H1 (cell line): Measurements from ENCODE around the gene MYO1D. TPM values are rescaled to one million over a fixed set of nuclear protein-coding genes. Genes with fewer than 3 reads are reported as not detected.

Source experiments
- CTCF ChIA-PET: fragments of 300-600 bp; sonication (Branson Sonifier 250); formaldehyde crosslinking; loops from one replicate; lab custom pipeline; 2021; ENCODE audit not compliant: partially characterized antibody; lab: Charles Lee
- POLR2A ChIA-PET: fragments of 300-600 bp; sonication (Branson Sonifier 250); formaldehyde crosslinking; loops from one replicate; lab custom pipeline; 2021; ENCODE audit warnings: inconsistent platforms; ENCODE audit not compliant: partially characterized antibody; lab: Charles Lee
- DNase-seq, 2 experiments: peaks; one replicate each; pipeline versions ENCODE4 v3.0.0 to v3.0.0-alpha.2; 2010 to 2022; ENCODE audit warnings: low spot score in 2 of 2, low read depth in 1 of 2, mixed read lengths in 1 of 2
- FAIRE-seq: peaks from 2 replicates; lab custom pipeline; 2011; peaks lifted over from hg19 to GRCh38; lab: Jason Lieb, UNC
- H2AFZ ChIP-seq: 2 replicates; pipeline ENCODE4 v1.8.1; 2012; ENCODE audit warnings: low read length, inconsistent platforms
- H2AK5ac ChIP-seq: 2 replicates; pipeline ENCODE4 v1.6.1; 2013; ENCODE audit warnings: low read depth, low read length
- H2BK120ac ChIP-seq: replicated peaks from 2 replicates; pipeline ENCODE3; 2013; ENCODE audit warnings: low read depth, low read length, inconsistent platforms
- H2BK12ac ChIP-seq: 2 replicates; pipeline ENCODE4 v1.6.1; 2013; ENCODE audit warnings: low read depth, low read length
- H2BK15ac ChIP-seq: 2 replicates; pipeline ENCODE4 v1.6.1; 2013; ENCODE audit warnings: low read length
- H2BK20ac ChIP-seq: 2 replicates; pipeline ENCODE4 v1.6.1; 2013; ENCODE audit warnings: low read length
- H2BK5ac ChIP-seq: 2 replicates; pipeline ENCODE4 v1.6.1; 2013; ENCODE audit warnings: low read depth, low read length
- H3K14ac ChIP-seq: 2 replicates; pipeline ENCODE4 v1.6.1; 2013; ENCODE audit warnings: inconsistent platforms; ENCODE audit not compliant: insufficient read length
- H3K18ac ChIP-seq: 2 replicates; pipeline ENCODE4 v1.6.1; 2013; ENCODE audit warnings: low read length; ENCODE audit errors: extremely low read depth
- H3K23ac ChIP-seq: 2 replicates; pipeline ENCODE4 v1.6.1; 2013; ENCODE audit warnings: inconsistent platforms; ENCODE audit not compliant: insufficient read length
- H3K23me2 ChIP-seq: 2 replicates; pipeline ENCODE4 v1.6.1; 2013; ENCODE audit warnings: low read depth, low read length
- H3K27ac ChIP-seq: 2 replicates; pipeline ENCODE4 v1.6.1; 2011; ENCODE audit warnings: low read depth, low read length, inconsistent platforms
- H3K27me3 ChIP-seq, 4 experiments: replicated peaks in 1 of 4; 1 replicate in 1 of 4; 2 replicates in 3 of 4; pipeline versions ENCODE4 v1.6.1 to v1.8.1; 2011 to 2013; ENCODE audit warnings: low read length in 3 of 4, mild to moderate bottlenecking in 3 of 4, inconsistent platforms in 2 of 4, mixed read lengths in 2 of 4, moderate library complexity in 1 of 4; ENCODE audit not compliant: control insufficient read depth in 3 of 4, insufficient read depth in 3 of 4; ENCODE audit errors: extremely low read depth in 1 of 4
- H3K36me3 ChIP-seq, 4 experiments: 2 replicates each; pipeline versions ENCODE4 v1.6.1 to v1.8.1; 2011 to 2013; ENCODE audit warnings: mild to moderate bottlenecking in 4 of 4, low read length in 3 of 4, moderate library complexity in 2 of 4, control low read depth in 1 of 4, inconsistent platforms in 1 of 4; ENCODE audit not compliant: insufficient read depth in 4 of 4, control insufficient read depth in 2 of 4
- H3K4ac ChIP-seq: replicated peaks from 2 replicates; pipeline ENCODE3; 2013; ENCODE audit warnings: low read length, low read depth, mixed read lengths, inconsistent platforms; ENCODE audit not compliant: insufficient read length
- H3K4me1 ChIP-seq, 4 experiments: replicated peaks in 1 of 4; 1 replicate in 1 of 4; 2 replicates in 3 of 4; pipeline versions ENCODE4 v1.6.1 to v1.8.1; 2011 to 2013; ENCODE audit warnings: low read length in 3 of 4, inconsistent platforms in 2 of 4, mixed read lengths in 1 of 4; ENCODE audit not compliant: insufficient read depth in 4 of 4, control insufficient read depth in 3 of 4
- H3K4me2 ChIP-seq, 2 experiments: 2 replicates each; pipeline versions ENCODE4 v1.6.1 to v1.8.1; 2011 to 2013; ENCODE audit warnings: low read depth in 2 of 2, low read length in 2 of 2, control low read depth in 1 of 2, inconsistent platforms in 1 of 2, mild to moderate bottlenecking in 1 of 2; ENCODE audit not compliant: insufficient read depth in 1 of 2
- H3K4me3 ChIP-seq, 4 experiments: fragments of 200-600, 300-600 bp in 1 of 4; sonication (generic), shearing (Covaris generic), sonication (Bioruptor Twin) in 1 of 4; 2 replicates each; pipeline versions ENCODE4 v1.5.1 to v1.8.1; 2011 to 2016; ENCODE audit warnings: low read length in 4 of 4, low read depth in 3 of 4, control low read depth in 2 of 4, inconsistent platforms in 2 of 4, mild to moderate bottlenecking in 2 of 4, mixed read lengths in 1 of 4, moderate library complexity in 1 of 4; ENCODE audit not compliant: insufficient read depth in 2 of 4; ENCODE audit errors: extremely low read depth in 1 of 4
- H3K56ac ChIP-seq: replicated peaks from 2 replicates; pipeline ENCODE3; 2013; ENCODE audit warnings: low read depth, mild to moderate bottlenecking, mixed read lengths, low read length, inconsistent platforms; ENCODE audit not compliant: insufficient read length
- H3K79me1 ChIP-seq: 2 replicates; pipeline ENCODE4 v1.6.1; 2013; ENCODE audit warnings: low read depth, low read length, control low read depth
- H3K79me2 ChIP-seq, 2 experiments: 2 replicates each; pipeline versions ENCODE4 v1.6.1 to v1.8.1; 2012 to 2013; ENCODE audit warnings: low read length in 2 of 2, mild to moderate bottlenecking in 2 of 2, inconsistent platforms in 1 of 2; ENCODE audit not compliant: insufficient read depth in 2 of 2, control insufficient read depth in 1 of 2
- H3K9ac ChIP-seq, 4 experiments: replicated peaks in 1 of 4; 1 replicate in 1 of 4; 2 replicates in 3 of 4; pipeline versions ENCODE4 v1.6.1 to v1.8.1; 2011 to 2013; ENCODE audit warnings: low read depth in 3 of 4, low read length in 3 of 4, control low read depth in 2 of 4, mild to moderate bottlenecking in 2 of 4, moderate library complexity in 2 of 4, inconsistent platforms in 1 of 4; ENCODE audit errors: extremely low read depth in 1 of 4
- H3K9me3 ChIP-seq, 2 experiments: 2 replicates each; pipeline versions ENCODE4 v1.6.1 to v1.8.1; 2012 to 2013; ENCODE audit warnings: mild to moderate bottlenecking in 2 of 2, moderate library complexity in 2 of 2, control low read depth in 1 of 2, inconsistent platforms in 1 of 2, low read depth in 1 of 2, low read length in 1 of 2, mixed read lengths in 1 of 2; ENCODE audit not compliant: insufficient read depth in 2 of 2
- H4K20me1 ChIP-seq, 2 experiments: replicated peaks in 1 of 2; 2 replicates each; pipeline versions ENCODE3 to v1.8.1; 2011 to 2013; ENCODE audit warnings: inconsistent platforms in 2 of 2, low read length in 2 of 2, mild to moderate bottlenecking in 1 of 2; ENCODE audit not compliant: insufficient read depth in 2 of 2, control insufficient read depth in 1 of 2
- H4K5ac ChIP-seq: 2 replicates; pipeline ENCODE4 v1.6.1; 2013; ENCODE audit warnings: low read length, low read depth, mixed read lengths, inconsistent platforms; ENCODE audit not compliant: insufficient read length
- H4K8ac ChIP-seq: 2 replicates; pipeline ENCODE4 v1.8.0; 2013; ENCODE audit warnings: mild to moderate bottlenecking, moderate library complexity, low read length, inconsistent platforms; ENCODE audit not compliant: insufficient read depth; ENCODE audit errors: extremely low read depth
- H4K91ac ChIP-seq: replicated peaks from 2 replicates; pipeline ENCODE3; 2013; ENCODE audit warnings: low read length, mixed read lengths, inconsistent platforms; ENCODE audit not compliant: insufficient read length
- CHD1 ChIP-seq: IDR thresholded peaks from 2 replicates; pipeline ENCODE4 v1.6.1; 2012; ENCODE audit warnings: low read depth, low read length, improper control_type of control experiment
- EP300 ChIP-seq, 2 experiments: IDR thresholded peaks; 1 replicate in 1 of 2; 2 replicates in 1 of 2; pipeline ENCODE4 v1.6.1; 2011 to 2012; ENCODE audit warnings: low read depth in 2 of 2, low read length in 2 of 2, mild to moderate bottlenecking in 2 of 2, borderline replicate concordance in 1 of 2, inconsistent platforms in 1 of 2, moderate library complexity in 1 of 2
- HDAC2 ChIP-seq, 2 experiments: fragments of 300-600 bp in 1 of 2; sonication (generic) in 1 of 2; IDR thresholded peaks; 2 replicates each; pipeline ENCODE4 v1.6.1; 2011 to 2012; ENCODE audit warnings: low read depth in 2 of 2, low read length in 2 of 2, mild to moderate bottlenecking in 2 of 2, moderate library complexity in 2 of 2, borderline replicate concordance in 1 of 2, inconsistent platforms in 1 of 2
- JUN ChIP-seq: IDR thresholded peaks from 2 replicates; pipeline ENCODE4 v1.6.1; 2011; ENCODE audit warnings: low read depth, mild to moderate bottlenecking, improper control_type of control experiment, low read length
- MAFK ChIP-seq: IDR thresholded peaks from 2 replicates; pipeline ENCODE4 v1.6.1; 2012; ENCODE audit warnings: low read depth, mild to moderate bottlenecking, improper control_type of control experiment, low read length
- NANOG ChIP-seq: IDR thresholded peaks from 2 replicates; pipeline ENCODE4 v1.6.1; 2011; ENCODE audit warnings: low read length, low read depth, mild to moderate bottlenecking, inconsistent platforms; ENCODE audit not compliant: insufficient read depth, poor library complexity, severe bottlenecking
- PHF8 ChIP-seq: fragments of 200-600 bp; sonication (generic); conservative IDR thresholded peaks from 2 replicates; pipeline ENCODE4 v1.7.1; 2012; ENCODE audit warnings: low read depth, mild to moderate bottlenecking, inconsistent platforms, low read length, moderate library complexity
- POLR2A ChIP-seq, 2 experiments: IDR thresholded peaks; 1 replicate in 1 of 2; 2 replicates in 1 of 2; pipeline ENCODE4 v1.6.1; 2011; ENCODE audit warnings: low read depth in 2 of 2, low read length in 2 of 2, mild to moderate bottlenecking in 2 of 2; ENCODE audit errors: control extremely low read depth in 1 of 2
- SIRT6 ChIP-seq: IDR thresholded peaks from one replicate; pipeline ENCODE4 v1.7.1; 2012; ENCODE audit warnings: low read length, inconsistent platforms
- SIX5 ChIP-seq: IDR thresholded peaks from 2 replicates; pipeline ENCODE4 v1.6.1; 2011; ENCODE audit warnings: mild to moderate bottlenecking, low read depth, low read length
- SP4 ChIP-seq: IDR thresholded peaks from 2 replicates; pipeline ENCODE4 v1.6.1; 2012; ENCODE audit warnings: low read length, inconsistent platforms
- TAF7 ChIP-seq: optimal IDR thresholded peaks from 2 replicates; pipeline ENCODE3; 2011; ENCODE audit warnings: low read depth, mild to moderate bottlenecking, inconsistent platforms, low read length, moderate library complexity, borderline replicate concordance
- TCF12 ChIP-seq: IDR thresholded peaks from 2 replicates; pipeline ENCODE4 v1.6.1; 2011; ENCODE audit warnings: low read depth, mild to moderate bottlenecking, low read length
- ZNF274 ChIP-seq: IDR thresholded peaks from 2 replicates; pipeline ENCODE4 v1.7.0; 2012; ENCODE audit warnings: low read length, borderline replicate concordance; ENCODE audit errors: extremely low read depth
- polyA plus RNA-seq, 7 experiments: library from polyadenylated mRNA; depleted of rRNA in 3 of 7; stranded (reverse) in 5 of 7; unstranded in 2 of 7; fragments of >200 nt in 5 of 7; fragments of 200-250 nt in 2 of 7; gene quantifications; 1 replicate in 5 of 7; 2 replicates in 1 of 7; 4 replicates in 1 of 7; pipeline versions ENCODE4 v1.2.1 to v1.2.3, GENCODE V29; 2011 to 2013; ENCODE audit warnings: missing spikeins in 2 of 7, mixed read lengths in 2 of 7
- total RNA-seq: library from RNA; stranded (reverse); fragmentation: NEBNext Ultra II Directional; extraction: Animal tissue kit (Norgen Biotek cat#: 25700); gene quantifications from 2 replicates; pipeline ENCODE4 v1.2.1, GENCODE V29; 2021
- TF ChIP-seq, protein P1 (sequence below): IDR thresholded peaks from 2 replicates; pipeline ENCODE4 v1.6.1; 2011; ENCODE audit warnings: low read depth, mild to moderate bottlenecking, low read length; ENCODE audit not compliant: insufficient read depth

Gene MYO1D
- total and polyA plus RNA-seq, 2 of the 8 experiments (the other 6 are each of a cell fraction or from before 2014, with no cell fraction given), result 6.5 to 25.4 TPM

DNA sequence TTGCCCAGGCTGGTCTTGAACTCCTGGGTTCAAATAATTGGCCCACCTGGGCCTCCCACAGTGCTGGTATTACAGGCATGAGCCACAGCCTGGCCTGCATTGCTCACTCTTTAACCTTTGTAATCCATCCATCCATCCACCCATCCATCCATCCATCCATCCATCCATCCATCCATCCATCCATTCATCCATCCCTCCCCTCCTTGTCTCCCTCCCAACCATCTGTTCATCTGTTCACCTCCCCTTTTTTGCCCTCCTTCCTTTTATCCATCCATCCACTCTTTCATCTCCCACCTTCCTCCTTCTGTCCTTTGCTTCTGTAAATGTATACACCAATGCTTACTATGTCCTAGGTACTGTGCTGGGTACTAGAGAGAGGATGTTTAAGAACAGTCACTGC is 324.6 kb downstream of the MYO1D start:
- H3K79me1 ChIP-seq, result no peaks in the 10 kb centered on the region
- H3K4me2 ChIP-seq, result no peak overlapping the region
- H2BK120ac ChIP-seq, result no peak overlapping the region
- H2AFZ ChIP-seq, result no peak overlapping the region
- H2BK20ac ChIP-seq, result no peak overlapping the region
- H3K4ac ChIP-seq, result no peak overlapping the region
- TF ChIP-seq TAF7, result no peak
- TF ChIP-seq CHD1, result no peak
- TF ChIP-seq MAFK, result no peak
- no peak for TF ChIP-seq EP300 (IDR thresholded peaks at IDR 0.05; ENCODE audit: borderline replicate concordance in 1 of 2, low read depth in 2 of 2, low read length in 2 of 2)
- TF ChIP-seq TCF12, result no peak
- TF ChIP-seq NANOG, result no peak
- TF ChIP-seq HDAC2 (IDR thresholded peaks at IDR 0.05; ENCODE audit: borderline replicate concordance in 1 of 2, low read depth in 2 of 2, low read length in 2 of 2), result no peak
- no peak for TF ChIP-seq POLR2A (IDR thresholded peaks at IDR 0.05; ENCODE audit: control extremely low read depth in 1 of 2, low read depth in 2 of 2, low read length in 2 of 2)
- no peak for TF ChIP-seq JUN
- TF ChIP-seq SIRT6, result no peak
- no peak for TF ChIP-seq ZNF274
- TF ChIP-seq, protein P1, sequence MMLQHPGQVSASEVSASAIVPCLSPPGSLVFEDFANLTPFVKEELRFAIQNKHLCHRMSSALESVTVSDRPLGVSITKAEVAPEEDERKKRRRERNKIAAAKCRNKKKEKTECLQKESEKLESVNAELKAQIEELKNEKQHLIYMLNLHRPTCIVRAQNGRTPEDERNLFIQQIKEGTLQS, result no peak
- TF ChIP-seq SIX5, result no peak
- no peak for TF ChIP-seq SP4
- no peak for TF ChIP-seq PHF8
- TF ChIP-seq, all 59 proteins: peak for 0
- H3K23ac ChIP-seq, result no peak overlapping the region
- H3K27ac ChIP-seq, result no peak overlapping the region
- no peaks in the 10 kb centered on the region for H3K27me3 ChIP-seq
- H3K56ac ChIP-seq, result no peak overlapping the region
- H2BK12ac ChIP-seq, result no peak overlapping the region
- no peaks in the 10 kb centered on the region for H3K9me3 ChIP-seq
- no peak overlapping the region for H4K8ac ChIP-seq
- H3K23me2 ChIP-seq, result peaks cover 3% of the 10 kb centered on the region; the same call in 1 of the 2 replicates
- H3K4me1 ChIP-seq, result peaks cover 0 to 5% (median 2%) of the 10 kb centered on the region in 4 experiments; a peak in 4 of 7 replicates
- no peak overlapping the region for H3K14ac ChIP-seq
- H3K4me3 ChIP-seq, result no peak overlapping the region
- no peak overlapping the region for H4K5ac ChIP-seq
- no peak overlapping the region for H2AK5ac ChIP-seq
- no peak overlapping the region for H2BK5ac ChIP-seq
- no peak for FAIRE-seq
- no peaks in the 10 kb centered on the region for H3K36me3 ChIP-seq
- ChIA-PET POLR2A (no interaction called here), CTCF (interaction anchor here (0.7 to 1.2 kb wide), 2 partner anchors 20 to 68 kb away, joined by 3 read pairs; no protein-coding TSS in a partner anchor)
- no peaks in the 10 kb centered on the region for H3K79me2 ChIP-seq
- no peak overlapping the region for H4K91ac ChIP-seq
- H3K9ac ChIP-seq, result no peak overlapping the region
- no peak overlapping the region for H3K18ac ChIP-seq
- DNase-seq, result no peak
- no peaks in the 10 kb centered on the region for H4K20me1 ChIP-seq
- H2BK15ac ChIP-seq, result no peak overlapping the region
